ENCODE data around the gene CCDC170. TPM values are rescaled to one million over a fixed set of nuclear protein-coding genes. Genes with fewer than 3 reads are reported as not detected.

The CCDC170 gene
- polyA plus RNA-seq, 1 donor from 2014 or later = 0.15 TPM

DNA sequence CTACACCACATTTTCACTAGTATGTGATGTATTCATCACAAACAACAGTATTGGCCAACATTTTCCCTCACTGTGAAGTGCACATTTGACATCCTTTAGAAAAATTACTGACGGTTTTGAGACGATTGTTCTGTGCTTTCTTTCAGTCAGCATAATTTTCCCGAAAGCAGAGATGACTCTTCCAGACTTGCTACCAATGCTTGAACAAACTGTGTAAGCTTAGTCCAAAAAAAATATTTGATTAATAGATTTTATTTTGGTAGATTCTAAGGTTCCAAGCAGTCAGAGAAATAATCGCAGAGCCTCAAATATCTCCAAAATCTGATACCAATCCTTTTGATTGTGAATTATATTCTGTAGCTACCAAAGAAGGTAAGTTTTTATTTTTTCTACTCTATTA lies 162.6 kb downstream of the CCDC170 start:
- Histone ChIP-seq H3K9me2 (ENCODE audit: insufficient read depth, low read length) (no peaks in the 10 kb centered on the region), H3K9me3 (ENCODE audit: low read length) (no peaks in the 10 kb centered on the region), H4K20me1 (ENCODE audit: insufficient read depth) (no peaks in the 10 kb centered on the region), H3K27me3 (ENCODE audit: insufficient read depth, low read depth, low read length) (no peaks in the 10 kb centered on the region), H3K9ac (ENCODE audit: low read length) (no peak overlapping the region), H3F3A (ENCODE audit: insufficient read depth, low read length, poor library complexity, severe bottlenecking) (no peaks in the 10 kb centered on the region), H2AFZ (ENCODE audit: low read depth, low read length) (no peak overlapping the region), H3K27ac (ENCODE audit: low read length) (no peak overlapping the region), H3K79me2 (replicated peaks; ENCODE audit: insufficient read depth, low read length) (no peaks in the 10 kb centered on the region), H3K4me3 (ENCODE audit: low read length) (no peak overlapping the region), H3K4me2 (ENCODE audit: low read length) (no peak overlapping the region), H3K36me3 (ENCODE audit: insufficient read depth, low read length) (no peaks in the 10 kb centered on the region)
- TF ChIP-seq RAD21 (conservative IDR thresholded peaks at IDR 0.05) (no peak), TAF1 (IDR thresholded peaks at IDR 0.05; ENCODE audit: low read depth) (no peak), POLR2AphosphoS5 (IDR thresholded peaks at IDR 0.05) (no peak), EZH2 (IDR thresholded peaks at IDR 0.05; ENCODE audit: borderline replicate concordance, insufficient read depth, low read length, poor library complexity, severe bottlenecking) (no peak), MXI1 (conservative IDR thresholded peaks at IDR 0.05; ENCODE audit: poor library complexity, severe bottlenecking) (no peak), EP300 (conservative IDR thresholded peaks at IDR 0.05; ENCODE audit: poor library complexity, severe bottlenecking) (no peak), SMC3 (conservative IDR thresholded peaks at IDR 0.05; ENCODE audit: poor library complexity) (no peak)
- TF ChIP-seq, protein P1, sequence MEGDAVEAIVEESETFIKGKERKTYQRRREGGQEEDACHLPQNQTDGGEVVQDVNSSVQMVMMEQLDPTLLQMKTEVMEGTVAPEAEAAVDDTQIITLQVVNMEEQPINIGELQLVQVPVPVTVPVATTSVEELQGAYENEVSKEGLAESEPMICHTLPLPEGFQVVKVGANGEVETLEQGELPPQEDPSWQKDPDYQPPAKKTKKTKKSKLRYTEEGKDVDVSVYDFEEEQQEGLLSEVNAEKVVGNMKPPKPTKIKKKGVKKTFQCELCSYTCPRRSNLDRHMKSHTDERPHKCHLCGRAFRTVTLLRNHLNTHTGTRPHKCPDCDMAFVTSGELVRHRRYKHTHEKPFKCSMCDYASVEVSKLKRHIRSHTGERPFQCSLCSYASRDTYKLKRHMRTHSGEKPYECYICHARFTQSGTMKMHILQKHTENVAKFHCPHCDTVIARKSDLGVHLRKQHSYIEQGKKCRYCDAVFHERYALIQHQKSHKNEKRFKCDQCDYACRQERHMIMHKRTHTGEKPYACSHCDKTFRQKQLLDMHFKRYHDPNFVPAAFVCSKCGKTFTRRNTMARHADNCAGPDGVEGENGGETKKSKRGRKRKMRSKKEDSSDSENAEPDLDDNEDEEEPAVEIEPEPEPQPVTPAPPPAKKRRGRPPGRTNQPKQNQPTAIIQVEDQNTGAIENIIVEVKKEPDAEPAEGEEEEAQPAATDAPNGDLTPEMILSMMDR (IDR thresholded peaks at IDR 0.05; ENCODE audit: poor library complexity, severe bottlenecking) = no peak

DNA sequence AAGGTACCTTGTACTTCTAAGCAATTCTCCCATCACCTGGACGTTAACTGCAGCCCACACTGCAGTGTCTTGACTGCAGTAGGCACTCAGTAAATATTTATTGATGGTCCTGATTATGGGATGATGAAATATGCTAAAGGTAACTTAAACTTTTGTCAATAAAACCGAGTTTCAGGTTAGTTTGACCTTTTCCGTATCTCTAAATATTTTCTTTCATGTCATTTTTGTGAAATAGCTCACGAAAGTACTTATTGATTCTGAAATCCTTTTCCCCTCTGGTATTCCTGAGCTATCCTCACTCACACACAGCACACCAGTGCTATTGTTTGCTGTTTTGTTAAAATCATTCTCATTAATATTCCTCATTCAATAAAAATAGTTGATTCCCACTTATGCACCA lies 164.3 kb downstream of the CCDC170 start:
- Histone ChIP-seq H3K9me3 (ENCODE audit: low read length) (no peaks in the 10 kb centered on the region), H3K9me2 (ENCODE audit: insufficient read depth, low read length) (no peaks in the 10 kb centered on the region), H3K4me2 (ENCODE audit: low read length) (no peak overlapping the region), H2AFZ (ENCODE audit: low read depth, low read length) (no peak overlapping the region), H4K20me1 (ENCODE audit: insufficient read depth) (no peaks in the 10 kb centered on the region), H3K4me3 (ENCODE audit: low read length) (no peak overlapping the region), H3K36me3 (ENCODE audit: insufficient read depth, low read length) (no peaks in the 10 kb centered on the region), H3K9ac (ENCODE audit: low read length) (no peak overlapping the region), H3K27me3 (ENCODE audit: insufficient read depth, low read depth, low read length) (no peaks in the 10 kb centered on the region), H3F3A (ENCODE audit: insufficient read depth, low read length, poor library complexity, severe bottlenecking) (no peaks in the 10 kb centered on the region), H3K79me2 (replicated peaks; ENCODE audit: insufficient read depth, low read length) (no peaks in the 10 kb centered on the region), H3K27ac (ENCODE audit: low read length) (no peak overlapping the region)
- TF ChIP-seq EP300 (conservative IDR thresholded peaks at IDR 0.05; ENCODE audit: poor library complexity, severe bottlenecking) (no peak), EZH2 (IDR thresholded peaks at IDR 0.05; ENCODE audit: borderline replicate concordance, insufficient read depth, low read length, poor library complexity, severe bottlenecking) (no peak), MXI1 (conservative IDR thresholded peaks at IDR 0.05; ENCODE audit: poor library complexity, severe bottlenecking) (no peak), TAF1 (IDR thresholded peaks at IDR 0.05; ENCODE audit: low read depth) (no peak), SMC3 (conservative IDR thresholded peaks at IDR 0.05; ENCODE audit: poor library complexity) (no peak), RAD21 (conservative IDR thresholded peaks at IDR 0.05) (no peak), POLR2AphosphoS5 (IDR thresholded peaks at IDR 0.05) (no peak)
- TF ChIP-seq, protein P2, sequence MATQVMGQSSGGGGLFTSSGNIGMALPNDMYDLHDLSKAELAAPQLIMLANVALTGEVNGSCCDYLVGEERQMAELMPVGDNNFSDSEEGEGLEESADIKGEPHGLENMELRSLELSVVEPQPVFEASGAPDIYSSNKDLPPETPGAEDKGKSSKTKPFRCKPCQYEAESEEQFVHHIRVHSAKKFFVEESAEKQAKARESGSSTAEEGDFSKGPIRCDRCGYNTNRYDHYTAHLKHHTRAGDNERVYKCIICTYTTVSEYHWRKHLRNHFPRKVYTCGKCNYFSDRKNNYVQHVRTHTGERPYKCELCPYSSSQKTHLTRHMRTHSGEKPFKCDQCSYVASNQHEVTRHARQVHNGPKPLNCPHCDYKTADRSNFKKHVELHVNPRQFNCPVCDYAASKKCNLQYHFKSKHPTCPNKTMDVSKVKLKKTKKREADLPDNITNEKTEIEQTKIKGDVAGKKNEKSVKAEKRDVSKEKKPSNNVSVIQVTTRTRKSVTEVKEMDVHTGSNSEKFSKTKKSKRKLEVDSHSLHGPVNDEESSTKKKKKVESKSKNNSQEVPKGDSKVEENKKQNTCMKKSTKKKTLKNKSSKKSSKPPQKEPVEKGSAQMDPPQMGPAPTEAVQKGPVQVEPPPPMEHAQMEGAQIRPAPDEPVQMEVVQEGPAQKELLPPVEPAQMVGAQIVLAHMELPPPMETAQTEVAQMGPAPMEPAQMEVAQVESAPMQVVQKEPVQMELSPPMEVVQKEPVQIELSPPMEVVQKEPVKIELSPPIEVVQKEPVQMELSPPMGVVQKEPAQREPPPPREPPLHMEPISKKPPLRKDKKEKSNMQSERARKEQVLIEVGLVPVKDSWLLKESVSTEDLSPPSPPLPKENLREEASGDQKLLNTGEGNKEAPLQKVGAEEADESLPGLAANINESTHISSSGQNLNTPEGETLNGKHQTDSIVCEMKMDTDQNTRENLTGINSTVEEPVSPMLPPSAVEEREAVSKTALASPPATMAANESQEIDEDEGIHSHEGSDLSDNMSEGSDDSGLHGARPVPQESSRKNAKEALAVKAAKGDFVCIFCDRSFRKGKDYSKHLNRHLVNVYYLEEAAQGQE (IDR thresholded peaks at IDR 0.05; ENCODE audit: borderline replicate concordance) = no peak
- TF ChIP-seq, protein P1 (IDR thresholded peaks at IDR 0.05; ENCODE audit: poor library complexity, severe bottlenecking) = no peak
